SHP77 (cell line): ENCODE data around the gene RUVBL2.

Experiments
- DNase-seq, 2 experiments: peaks; one replicate each; lab custom pipeline; 2025; lab: John Stamatoyannopoulos, UW

RUVBL2 gene

DNA sequence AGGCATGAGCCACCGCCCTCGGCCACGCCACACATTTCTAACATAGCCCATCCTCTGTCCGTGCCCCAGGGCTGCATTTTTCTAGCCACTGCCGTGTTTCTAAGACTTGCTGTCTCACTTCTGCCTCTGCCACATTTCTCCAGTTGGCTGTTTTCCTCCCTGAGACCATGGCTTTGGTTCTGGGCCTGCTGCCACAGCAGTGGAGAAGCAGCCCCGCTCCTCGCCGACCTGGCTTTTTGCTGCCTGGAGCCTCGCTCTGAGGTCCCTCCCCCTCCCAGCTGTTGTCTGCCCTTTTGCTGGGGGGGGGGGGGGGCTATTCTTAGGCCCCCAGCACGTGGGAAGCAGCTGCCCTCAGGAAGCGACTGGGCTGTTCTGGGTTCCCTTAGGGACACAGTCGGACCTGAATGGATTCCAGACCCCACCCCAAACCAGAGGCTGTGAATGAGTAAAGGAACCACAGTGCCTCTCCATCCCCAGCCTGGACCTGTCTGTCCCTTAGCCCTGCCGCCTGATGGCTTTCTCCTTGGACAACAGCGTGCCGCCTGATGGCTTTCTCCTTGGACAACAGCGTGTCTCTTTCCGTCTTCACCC is 3.9 kb upstream of the RUVBL2 start:
- no peak for DNase-seq

GRCh38 chr19:48990400-48990799 is 3.3 kb upstream of the RUVBL2 start:
- no peak for DNase-seq

DNA sequence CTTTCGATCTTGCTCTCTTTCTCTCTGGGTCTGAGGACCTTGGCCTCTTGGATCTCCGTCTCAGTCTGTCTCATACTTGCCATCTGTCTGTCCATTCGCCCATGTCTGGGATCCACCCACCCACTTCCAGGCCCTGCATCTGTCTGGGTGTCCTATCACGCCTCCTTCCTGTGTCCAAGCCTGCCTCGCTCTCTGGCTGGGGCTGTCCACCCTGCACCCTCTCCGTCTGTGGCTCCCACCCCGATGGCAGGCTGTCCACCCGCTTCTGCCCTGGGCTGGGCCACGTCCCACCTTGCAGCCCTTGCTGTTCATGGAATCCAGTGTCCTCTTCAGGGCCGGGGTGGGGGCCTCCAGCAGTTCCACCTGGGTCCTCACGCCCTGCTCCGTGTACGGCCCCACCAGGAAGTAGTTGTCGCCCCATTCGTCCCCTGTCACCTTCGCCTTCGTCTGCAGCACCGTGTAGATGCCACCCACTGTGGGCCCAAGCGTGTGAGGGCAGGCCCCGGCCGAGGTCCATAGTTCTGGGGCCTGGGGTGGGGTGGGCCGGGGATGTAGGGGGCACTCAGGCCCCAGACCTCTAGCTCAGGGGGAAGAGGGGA is 2.6 kb upstream of the RUVBL2 start:
- DNase-seq = no peak

DNA sequence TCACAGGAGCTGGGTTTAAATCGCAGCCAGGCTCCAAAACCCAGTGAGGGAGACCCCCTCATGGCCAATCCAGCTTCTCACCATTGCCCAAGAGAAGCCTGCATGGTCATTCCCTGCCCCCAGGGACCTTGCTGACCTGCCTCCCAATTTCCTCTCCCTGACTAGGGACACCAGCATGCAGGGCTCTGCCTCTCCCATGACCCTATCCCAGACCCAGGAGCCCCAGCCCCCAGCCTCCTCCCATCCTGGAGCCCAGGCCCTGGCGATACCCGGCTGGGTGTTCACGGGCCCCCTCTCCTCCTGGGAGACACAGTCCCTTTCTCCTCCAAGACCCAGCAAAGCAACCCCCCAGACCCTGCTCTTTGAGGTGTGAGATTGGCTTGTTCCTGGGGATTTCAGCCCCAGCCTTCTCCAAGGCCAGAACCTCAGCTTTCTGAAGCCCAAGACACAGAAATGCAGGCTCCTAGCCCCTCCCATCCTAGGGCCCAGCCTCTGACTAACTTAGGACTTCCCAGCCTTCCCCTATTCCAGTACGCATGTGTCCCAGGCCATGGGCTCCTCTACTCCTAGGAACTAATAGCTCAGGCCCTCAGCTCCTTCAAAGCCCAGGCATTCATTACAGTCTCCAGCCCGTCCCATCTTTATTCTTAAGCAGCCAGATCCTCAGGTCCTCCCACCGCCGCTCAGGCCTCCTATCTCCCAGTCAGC is 1.7 kb upstream of the RUVBL2 start:
- DNase-seq = no peak

- no peak for DNase-seq
Measured at GRCh38 chr19:48992581-48993174, 1.0 kb upstream of the RUVBL2 start.

- DNase-seq = no peak
Measured at GRCh38 chr19:48994035-48994386, 324 bp downstream of the RUVBL2 start.

GRCh38 chr19:48997972-48998371 is 4.3 kb downstream of the RUVBL2 start:
- DNase-seq = peak; percentile 70 to 79

DNA sequence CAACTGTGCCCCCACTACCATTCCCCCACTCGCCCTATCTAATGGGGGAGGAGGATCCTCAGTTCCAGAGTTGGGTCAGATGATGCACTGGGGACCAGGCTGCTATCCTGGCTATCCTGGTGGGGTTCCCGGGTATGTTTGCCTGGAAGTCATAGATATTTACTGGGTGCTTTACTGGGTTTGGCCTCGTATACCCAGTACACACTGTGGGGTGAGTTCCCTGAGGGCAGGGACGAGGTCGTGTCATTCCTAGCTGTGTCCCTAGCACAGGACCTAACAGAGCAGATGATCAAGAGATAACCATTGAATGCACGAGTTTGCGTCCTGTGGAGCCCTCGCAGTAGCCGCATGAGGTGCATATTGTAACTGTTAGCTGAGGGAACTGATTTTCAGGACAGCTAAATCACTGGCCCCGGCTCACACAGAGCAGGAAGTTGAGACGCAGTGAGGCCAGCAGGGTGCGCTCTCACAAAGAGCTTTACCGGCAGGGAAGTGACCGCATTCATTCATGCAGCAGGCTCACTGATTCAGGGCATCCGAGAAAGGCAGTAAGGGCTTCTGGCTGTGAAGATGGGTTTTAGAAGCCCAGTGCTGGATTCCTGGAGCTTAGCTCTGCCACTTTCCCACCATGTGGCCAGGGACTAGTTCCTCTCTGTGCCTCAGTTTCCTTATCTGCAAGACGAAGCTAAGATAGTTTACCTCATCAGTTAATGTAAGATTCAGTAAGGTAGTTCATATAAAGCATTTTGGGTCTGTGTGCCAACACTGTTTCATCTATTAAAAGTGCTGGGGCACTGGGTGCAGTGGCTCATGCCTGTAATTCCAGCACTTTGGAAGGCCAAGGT is 6.0 kb downstream of the RUVBL2 start:
- peak in 1 of 2 experiments; percentile 40 for DNase-seq

- DNase-seq = no peak
Measured at GRCh38 chr19:49004133-49004532, 10.4 kb downstream of the RUVBL2 start.

GRCh38 chr19:49004964-49005614 is 11.4 kb downstream of the RUVBL2 start:
- no peak for DNase-seq

- DNase-seq = no peak
Measured at GRCh38 chr19:49006905-49007304, 13.2 kb downstream of the RUVBL2 start.

GRCh38 chr19:49009828-49010227 is 16.1 kb downstream of the RUVBL2 start:
- no peak for DNase-seq

DNA sequence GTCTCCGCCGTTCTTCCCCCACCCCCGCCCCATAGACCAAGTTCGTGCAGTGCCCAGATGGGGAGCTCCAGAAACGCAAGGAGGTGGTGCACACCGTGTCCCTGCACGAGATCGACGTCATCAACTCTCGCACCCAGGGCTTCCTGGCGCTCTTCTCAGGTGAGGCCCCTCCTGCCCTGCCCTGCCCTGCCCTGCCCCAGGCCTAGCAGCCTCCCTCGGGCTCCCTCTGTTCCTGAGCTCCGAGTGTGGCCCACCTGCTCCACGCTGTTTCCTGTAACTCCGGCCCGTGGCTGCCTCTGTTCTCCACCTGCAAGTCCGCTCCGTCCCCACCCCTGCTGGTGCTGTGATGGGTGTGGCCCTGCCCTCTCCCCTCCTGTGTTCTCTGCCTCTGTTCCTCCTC is 16.8 kb downstream of the RUVBL2 start:
- no peak for DNase-seq

- DNase-seq = no peak
Measured at GRCh38 chr19:49011194-49011593, 17.5 kb downstream of the RUVBL2 start.

DNA sequence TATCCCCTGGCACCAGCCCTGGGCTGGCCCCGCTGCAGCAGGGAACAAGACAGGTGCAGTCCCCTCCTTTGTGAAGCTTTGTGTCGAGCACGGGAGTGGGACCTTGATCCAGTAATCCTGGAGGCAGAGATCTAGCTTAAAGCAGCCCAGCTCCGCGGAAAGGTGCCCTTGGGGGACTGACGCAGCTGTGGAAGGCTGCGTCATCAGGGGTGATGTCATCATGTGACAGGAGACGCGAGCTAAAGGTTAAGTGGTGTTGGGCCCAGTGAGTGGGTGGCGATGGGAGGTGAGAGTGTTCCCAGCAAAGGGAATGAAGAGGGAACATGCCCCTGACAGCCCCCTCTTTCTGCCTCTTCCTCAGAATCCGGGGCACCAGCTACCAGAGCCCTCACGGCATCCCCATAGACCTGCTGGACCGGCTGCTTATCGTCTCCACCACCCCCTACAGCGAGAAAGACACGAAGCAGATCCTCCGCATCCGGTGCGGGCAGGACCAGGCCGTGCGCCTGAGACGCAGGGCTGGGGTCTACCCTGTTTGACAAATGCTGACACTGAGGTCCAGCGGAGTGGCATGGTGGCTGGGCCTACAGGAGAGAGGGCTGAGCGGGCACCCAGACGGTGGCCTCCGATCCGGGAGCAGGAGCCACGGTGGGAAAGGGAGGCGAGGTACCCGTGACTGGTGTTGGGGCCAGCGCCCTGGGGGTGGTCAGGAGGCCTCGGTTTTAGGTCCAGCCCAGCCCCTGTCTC is 20.6 kb downstream of the RUVBL2 start:
- peak in 1 of 2 experiments; percentile 30 for DNase-seq

DNA sequence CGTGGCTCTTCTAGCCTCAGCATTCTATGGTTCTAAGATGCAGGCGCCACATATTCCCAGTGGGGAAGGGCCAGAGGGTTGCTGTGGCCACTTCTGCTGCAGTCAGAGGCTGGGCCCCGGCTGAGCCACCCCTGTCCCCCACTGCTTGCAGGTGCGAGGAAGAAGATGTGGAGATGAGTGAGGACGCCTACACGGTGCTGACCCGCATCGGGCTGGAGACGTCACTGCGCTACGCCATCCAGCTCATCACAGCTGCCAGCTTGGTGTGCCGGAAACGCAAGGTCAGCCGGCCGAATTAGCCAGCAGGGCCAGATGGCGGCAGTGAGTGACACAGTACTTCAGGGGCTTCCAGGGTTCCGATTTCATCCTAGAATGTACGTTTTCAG is 21.2 kb downstream of the RUVBL2 start:
- no peak for DNase-seq

- DNase-seq = no peak
Measured at GRCh38 chr19:49016067-49016839, 22.6 kb downstream of the RUVBL2 start.

- DNase-seq = no peak
Measured at GRCh38 chr19:49017041-49017665, 23.5 kb downstream of the RUVBL2 start, which contains the start of gene LHB. Gene LHB, minus strand, starts transcription at chr19:49017091. Its CDS starts 10 bp downstream, at chr19:49017081.

DNA sequence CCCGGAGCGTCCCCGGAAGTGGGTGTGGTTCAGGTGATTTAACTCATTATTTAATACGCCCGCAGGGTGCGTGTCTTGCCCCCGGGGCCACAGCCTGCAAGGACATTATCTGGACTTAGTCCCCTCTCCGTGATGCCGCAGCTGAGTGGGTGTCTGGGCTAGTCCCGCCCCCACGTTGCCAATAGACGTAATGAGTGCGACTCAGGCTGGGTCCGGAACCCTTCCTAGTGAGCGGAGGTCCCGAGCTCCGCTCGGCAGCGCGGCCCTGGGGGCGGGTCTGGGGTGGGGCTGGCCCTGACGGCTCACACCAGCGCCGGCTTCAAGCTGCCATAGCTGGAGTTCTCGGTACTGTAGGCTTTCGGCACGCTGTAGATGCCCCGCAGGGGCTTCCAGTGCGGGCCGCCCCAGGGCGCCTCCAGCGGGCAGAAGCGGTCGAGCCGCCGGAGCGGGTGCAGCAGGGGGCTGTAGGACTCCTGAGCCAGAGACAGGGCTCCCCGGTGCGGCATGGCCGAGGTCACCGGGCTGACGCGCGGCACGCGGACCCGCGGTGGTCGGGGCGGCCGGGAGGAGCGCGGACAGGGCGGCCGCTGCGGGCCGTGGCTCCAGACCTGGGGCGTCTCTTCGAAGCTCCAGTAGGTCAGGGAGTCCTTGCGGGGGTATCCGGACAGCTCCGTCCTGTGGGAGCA is 24.1 kb downstream of the RUVBL2 start:
- DNase-seq = peak; percentile 33 to 74
